Uterus (tissue), 2 donors: Measurements from ENCODE around the gene GPR150.

Source experiments
- CTCF ChIP-seq, 4 experiments: fragments of 200-600 bp in 2 of 4; fragments of 450-650 bp in 2 of 4; sonication (generic) in 2 of 4; IDR thresholded peaks; one replicate each; pipeline ENCODE4 v1.5.1; 2016 to 2019; ENCODE audit warnings: antibody characterized with exemption in 4 of 4, mild to moderate bottlenecking in 2 of 4, moderate library complexity in 1 of 4
- POLR2A ChIP-seq, 2 donors: fragments of 450-650 bp; IDR thresholded peaks; one replicate each; pipeline ENCODE4 v1.6.1; 2016; ENCODE audit warnings: antibody characterized with exemption in 2 of 2, mild to moderate bottlenecking in 1 of 2, moderate library complexity in 1 of 2

GRCh38 chr5:95609711-95610110 lies 10.2 kb upstream of the GPR150 start:
- TF ChIP-seq CTCF (IDR thresholded peaks at IDR 0.05): no peak
- no peak for TF ChIP-seq POLR2A (IDR thresholded peaks at IDR 0.05)
